HG03442 (cell line): ENCODE measurements around the gene UBAP2.

ENCODE experiments used
- ATAC-seq: cut with Tn5 transposase; IDR thresholded peaks from one replicate; pipeline ENCODE4 v1.9.1; 2021; ENCODE audit warnings: mild to moderate bottlenecking, moderate library complexity; ENCODE audit not compliant: unreplicated experiment

Gene UBAP2

GRCh38 chr9:33880211-33881089 lies 168.2 kb downstream of the UBAP2 start:
- ATAC-seq, result no peak

- ATAC-seq, result no peak
Observed at GRCh38 chr9:33878691-33879366, 169.9 kb downstream of the UBAP2 start.

DNA sequence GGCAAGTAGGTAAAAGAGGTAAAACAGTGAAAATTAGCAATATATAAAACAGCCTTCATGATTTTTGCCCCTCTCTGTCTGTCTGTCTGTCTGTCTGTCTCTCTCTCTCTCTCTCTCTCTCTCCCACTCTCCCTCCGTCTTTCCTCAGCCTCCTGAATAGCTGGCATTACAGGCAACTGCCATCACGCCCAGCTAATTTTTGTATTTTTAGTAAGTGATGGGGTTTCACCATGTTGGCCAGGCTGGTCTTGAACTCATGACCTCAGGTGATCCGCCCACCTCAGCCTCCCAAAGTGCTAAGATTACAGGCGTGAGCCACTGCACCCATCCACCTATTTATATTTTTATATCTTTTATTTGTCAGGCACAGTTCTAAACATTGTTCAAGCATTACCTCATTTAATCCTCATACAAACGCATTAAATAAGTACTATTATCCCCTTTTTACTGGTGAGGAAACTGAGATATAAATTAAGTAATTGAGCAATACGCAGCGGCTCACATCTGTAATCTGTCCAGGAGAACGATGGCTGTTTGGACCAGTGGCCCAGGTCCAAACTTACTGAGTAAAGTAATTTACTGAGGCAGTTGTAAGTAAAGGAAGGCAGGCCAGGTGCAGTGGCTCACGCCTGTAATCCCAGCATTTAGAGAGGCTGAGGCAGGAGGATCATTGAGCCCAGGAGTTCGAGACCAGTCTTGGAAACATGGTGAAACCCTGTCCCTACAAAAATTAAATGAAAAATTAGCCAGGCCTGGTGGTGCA lies 170.8 kb downstream of the UBAP2 start:
- no peak for ATAC-seq
